BLaER1 treated with 17β-estradiol and CSF1 and Interleukin-3, amounts not matched to agents 10 nM and 100 nM (cell line): ENCODE data around the gene C10orf95.

Experiments used
- H3K27ac ChIP-seq, 11 experiments: shearing (Covaris generic); formaldehyde crosslinking; 2 replicates each; pipeline ENCODE4 v1.8.1; 2022
- H3K27me3 ChIP-seq, 11 experiments: shearing (Covaris generic); formaldehyde crosslinking; 2 replicates each; pipeline ENCODE4 v1.8.1; 2022
- H3K36me3 ChIP-seq, 11 experiments: shearing (Covaris generic); formaldehyde crosslinking; 2 replicates each; pipeline ENCODE4 v1.8.1; 2022
- H3K4me1 ChIP-seq, 10 experiments: shearing (Covaris generic); formaldehyde crosslinking; 2 replicates each; pipeline ENCODE4 v1.8.1; 2022
- H3K4me2 ChIP-seq, 11 experiments: shearing (Covaris generic); formaldehyde crosslinking; 2 replicates each; pipeline ENCODE4 v1.8.1; 2022
- H3K4me3 ChIP-seq, 10 experiments: shearing (Covaris generic); formaldehyde crosslinking; 2 replicates each; pipeline ENCODE4 v1.8.1; 2022
- H3K9ac ChIP-seq, 11 experiments: shearing (Covaris generic); formaldehyde crosslinking; 2 replicates each; pipeline ENCODE4 v1.8.1; 2022
- H3K9me3 ChIP-seq, 11 experiments: shearing (Covaris generic); formaldehyde crosslinking; replicated peaks in 1 of 11; 2 replicates each; pipeline ENCODE4 v1.8.1; 2022
- H4K20me1 ChIP-seq, 11 experiments: shearing (Covaris generic); formaldehyde crosslinking; 2 replicates each; pipeline ENCODE4 v1.8.1; 2022
- Cebpa-rat ChIP-seq, 11 experiments: shearing (Covaris generic); IDR thresholded peaks; 2 replicates each; pipeline ENCODE4 v1.8.1; 2022

The C10orf95 gene

GRCh38 chr10:102403115-102403514 lies 48.2 kb downstream of the C10orf95 start:
- Histone ChIP-seq H3K4me1 (peaks cover 16 to 30% (median 20%) of the 10 kb centered on the region in 10 experiments), H3K4me2 (no peak overlapping the region), H3K36me3 (peaks cover 10 to 53% (median 30%) of the 10 kb centered on the region in 11 experiments; a peak in 21 of 22 replicates), H3K9ac (no peak overlapping the region), H3K4me3 (no peak overlapping the region), H3K27me3 (peaks cover 7 to 16% (median 10%) of the 10 kb centered on the region in 11 experiments), H3K27ac (no peak overlapping the region), H4K20me1 (peaks cover 0 to 80% (median 22%) of the 10 kb centered on the region in 11 experiments; a peak in 15 of 22 replicates), H3K9me3 (no peaks in the 10 kb centered on the region)
- no peak for TF ChIP-seq Cebpa-rat (IDR thresholded peaks at IDR 0.05)

GRCh38 chr10:102402512-102402896 lies 48.8 kb downstream of the C10orf95 start:
- Histone ChIP-seq H3K9ac (0 out of 22 replicates have a peak overlapping the region, but pooled peaks of 1 of the 11 experiments have one; percentile 15), H3K36me3 (peaks cover 13 to 59% (median 36%) of the 10 kb centered on the region in 11 experiments; a peak in 21 of 22 replicates), H3K4me2 (no peak overlapping the region), H3K27me3 (peaks cover under 1 to 10% (median 4%) of the 10 kb centered on the region in 11 experiments; a peak in 21 of 22 replicates), H4K20me1 (peaks cover 0 to 86% (median 22%) of the 10 kb centered on the region in 11 experiments; a peak in 15 of 22 replicates), H3K9me3 (no peaks in the 10 kb centered on the region), H3K4me3 (no peak overlapping the region), H3K4me1 (peaks cover 16 to 31% (median 21%) of the 10 kb centered on the region in 10 experiments), H3K27ac (no peak overlapping the region)
- TF ChIP-seq Cebpa-rat (IDR thresholded peaks at IDR 0.05): no peak

GRCh38 chr10:102401735-102402511 lies 49.4 kb downstream of the C10orf95 start:
- H3K27ac ChIP-seq: no peak overlapping the region

GRCh38 chr10:102401342-102401654 lies 50.0 kb downstream of the C10orf95 start:
- peaks cover 0 to 96% (median 30%) of the 10 kb centered on the region in 11 experiments; a peak in 16 of 22 replicates for H4K20me1 ChIP-seq

More at GRCh38 chr10:102401735-102402511, 49.4 kb downstream of the C10orf95 start:
- peaks cover 0 to 90% (median 23%) of the 10 kb centered on the region in 11 experiments; a peak in 16 of 22 replicates for H4K20me1 ChIP-seq
- H3K9ac ChIP-seq: peak overlapping the region in 1 of 11 experiments; percentile 15; a peak in 3 of 22 replicates
- no peak overlapping the region for H3K4me3 ChIP-seq
- H3K36me3 ChIP-seq: peaks cover 13 to 62% (median 37%) of the 10 kb centered on the region in 11 experiments; a peak in 21 of 22 replicates
- no peak overlapping the region for H3K4me2 ChIP-seq
- no peak for TF ChIP-seq Cebpa-rat (IDR thresholded peaks at IDR 0.05)
- H3K9me3 ChIP-seq: no peaks in the 10 kb centered on the region
- peaks cover 0 to 5% (median 0%) of the 10 kb centered on the region in 11 experiments; a peak in 5 of 22 replicates for H3K27me3 ChIP-seq
- H3K4me1 ChIP-seq: peaks cover 17 to 32% (median 22%) of the 10 kb centered on the region in 10 experiments

GRCh38 chr10:102400598-102401341 lies 50.6 kb downstream of the C10orf95 start:
- H4K20me1 ChIP-seq: peaks cover 0 to 92% (median 32%) of the 10 kb centered on the region in 11 experiments; a peak in 16 of 22 replicates
- no peak overlapping the region for H3K27ac ChIP-seq

More at GRCh38 chr10:102401342-102401654, 50.0 kb downstream of the C10orf95 start:
- TF ChIP-seq Cebpa-rat (IDR thresholded peaks at IDR 0.05): no peak
- Histone ChIP-seq H3K4me3 (no peak overlapping the region), H3K4me2 (no peak overlapping the region; a peak in 1 of 22 replicates), H3K9me3 (no peaks in the 10 kb centered on the region), H3K9ac (0 out of 22 replicates have a peak overlapping the region, but pooled peaks of 1 of the 11 experiments have one; percentile 38), H3K36me3 (peaks cover 13 to 68% (median 38%) of the 10 kb centered on the region in 11 experiments; a peak in 21 of 22 replicates), H3K27me3 (peaks cover 0 to 5% (median 0%) of the 10 kb centered on the region in 11 experiments; a peak in 1 of 22 replicates), H3K4me1 (peaks cover 23 to 39% (median 28%) of the 10 kb centered on the region in 10 experiments), H3K27ac (no peak overlapping the region)

GRCh38 chr10:102400076-102400475 lies 51.3 kb downstream of the C10orf95 start:
- no peak for TF ChIP-seq Cebpa-rat (IDR thresholded peaks at IDR 0.05)
- Histone ChIP-seq H3K9ac (peak overlapping the region; percentile 68 to 85 (median 77); a peak in 20 of 22 replicates), H3K4me1 (peaks cover 31 to 41% (median 36%) of the 10 kb centered on the region in 10 experiments), H3K4me3 (peak overlapping the region in 8 of 10 experiments; percentile 48 to 75 (median 64); a peak in 9 of 20 replicates), H3K27ac (peak overlapping the region in 2 of 11 experiments; percentile 25 to 74; a peak in 3 of 22 replicates), H4K20me1 (peaks cover 0 to 85% (median 32%) of the 10 kb centered on the region in 11 experiments; a peak in 16 of 22 replicates), H3K4me2 (peak overlapping the region; percentile 81 to 100 (median 90)), H3K9me3 (no peaks in the 10 kb centered on the region), H3K36me3 (peaks cover 13 to 69% (median 38%) of the 10 kb centered on the region in 11 experiments; a peak in 21 of 22 replicates), H3K27me3 (no peaks in the 10 kb centered on the region)

More at GRCh38 chr10:102400598-102401341, 50.6 kb downstream of the C10orf95 start:
- Histone ChIP-seq H3K9me3 (no peaks in the 10 kb centered on the region), H3K4me1 (peaks cover 29 to 41% (median 34%) of the 10 kb centered on the region in 10 experiments), H3K36me3 (peaks cover 13 to 69% (median 38%) of the 10 kb centered on the region in 11 experiments; a peak in 21 of 22 replicates), H3K9ac (peak overlapping the region in 2 of 11 experiments; percentile 38 to 78; a peak in 1 of 22 replicates), H3K27me3 (peaks cover 0 to under 1% (median 0%) of the 10 kb centered on the region in 11 experiments; a peak in 1 of 22 replicates), H3K4me2 (peak overlapping the region in 2 of 11 experiments; percentile 96 to 100; a peak in 2 of 22 replicates), H3K4me3 (no peak overlapping the region)
- TF ChIP-seq Cebpa-rat (IDR thresholded peaks at IDR 0.05): no peak
